Hepatocyte (in vitro differentiated cells): Measurements from ENCODE around the gene LTB4R.

ENCODE experiments used
- CTCF ChIP-seq: fragments of 200-600 bp; sonication (generic); IDR thresholded peaks from 2 replicates; pipeline ENCODE4 v1.5.1; 2016; ENCODE audit warnings: antibody characterized with exemption, mild to moderate bottlenecking; ENCODE audit not compliant: poor library complexity
- EZH2 ChIP-seq: fragments of 200-600 bp; sonication (generic); IDR thresholded peaks from 2 replicates; pipeline ENCODE4 v1.6.1; 2016; ENCODE audit warnings: antibody characterized with exemption, mild to moderate bottlenecking, borderline replicate concordance
- EZH2phosphoT487 ChIP-seq: fragments of 200-600 bp; sonication (generic); IDR thresholded peaks from one replicate; pipeline ENCODE4 v1.6.1; 2018; ENCODE audit warnings: antibody characterized with exemption, mild to moderate bottlenecking, low read depth, moderate library complexity; ENCODE audit not compliant: unreplicated experiment, severe bottlenecking

GRCh38 chr14:24285351-24285750, 26.0 kb upstream of the LTB4R start:
- TF ChIP-seq CTCF (no peak), EZH2 (no peak), EZH2phosphoT487 (no peak)
